GM12892 (cell line): ENCODE measurements around the gene HORMAD1.

ENCODE experiments used
- DNase-seq: peaks from one replicate; pipeline ENCODE4 v3.0.0; 2011; ENCODE audit not compliant: insufficient read length
- FAIRE-seq: peaks from 2 replicates; lab custom pipeline; 2011; peaks lifted over from hg19 to GRCh38; lab: Jason Lieb, UNC
- POLR2A ChIP-seq: IDR thresholded peaks from 2 replicates; pipeline ENCODE4 v1.6.1; 2011; ENCODE audit warnings: low read depth, low read length, control low read depth
- POLR2AphosphoS5 ChIP-seq: IDR thresholded peaks from 2 replicates; pipeline ENCODE4 v1.6.1; 2011; ENCODE audit warnings: low read depth, low read length, control low read depth
- TAF1 ChIP-seq: IDR thresholded peaks from 2 replicates; pipeline ENCODE4 v1.6.1; 2011; ENCODE audit warnings: low read depth, mild to moderate bottlenecking, control low read depth, low read length, borderline replicate concordance

HORMAD1 gene

DNA sequence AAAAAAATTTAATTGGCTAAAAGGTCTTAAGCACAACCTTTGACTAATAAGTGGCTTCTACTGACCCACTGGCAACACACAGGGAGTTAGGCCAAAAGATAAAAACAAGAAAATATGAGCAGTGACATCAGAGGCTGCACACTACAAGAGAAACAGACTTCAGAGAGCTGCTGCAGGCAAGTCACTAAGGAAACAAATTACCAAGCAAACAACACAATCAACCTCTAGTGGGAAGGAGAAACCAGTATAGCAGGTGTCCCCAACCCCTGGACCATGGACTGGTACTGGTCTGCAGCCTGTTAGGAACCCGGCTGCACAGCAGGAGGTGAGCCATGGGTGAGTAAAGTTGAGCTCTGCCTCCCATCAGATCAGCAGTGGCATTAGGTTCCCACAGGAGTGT, 70.5 kb downstream of the HORMAD1 start:
- DNase-seq (no peak), FAIRE-seq (no peak)
- no peak for TF ChIP-seq TAF1
- TF ChIP-seq POLR2AphosphoS5: no peak
- no peak for TF ChIP-seq POLR2A

DNA sequence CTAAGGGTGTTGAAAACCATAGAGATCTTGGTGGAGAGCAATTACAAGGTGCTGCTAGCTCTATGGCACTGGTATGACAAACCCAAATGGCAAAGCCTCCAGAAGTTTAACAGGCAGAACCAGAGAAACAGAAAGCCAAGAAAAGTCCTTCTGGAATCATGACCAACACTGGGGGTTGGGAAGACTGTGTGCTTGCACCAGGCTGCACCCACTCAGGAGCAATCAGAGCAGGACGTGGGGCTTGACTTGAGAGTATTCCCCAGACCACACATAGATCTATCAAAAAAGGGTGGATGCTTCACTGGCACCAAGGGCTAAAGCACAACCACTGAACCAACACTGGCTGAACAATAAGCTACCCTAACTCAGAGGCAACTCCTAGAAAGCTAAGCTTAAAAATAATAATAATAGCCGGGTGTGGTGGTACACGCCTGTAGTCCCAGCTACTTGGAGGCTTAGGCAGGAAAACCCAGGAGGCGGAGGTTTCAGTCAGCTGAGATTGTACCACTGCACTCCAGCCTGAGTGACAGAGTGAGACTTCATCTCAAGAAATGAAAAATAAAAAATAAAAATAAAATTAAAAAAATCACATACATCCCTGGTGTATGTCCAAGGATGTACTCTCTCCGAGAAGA, 71.1 kb downstream of the HORMAD1 start:
- DNase-seq (no peak), FAIRE-seq (no peak)
- no peak for TF ChIP-seq POLR2AphosphoS5
